HCT116 (cell line): Measurements from ENCODE around the gene PACRG. TPM values are rescaled to one million over a fixed set of nuclear protein-coding genes. Genes with fewer than 3 reads are reported as not detected.

Experiments
- ATAC-seq: fragments of 200-7000 bp; cut with Tn5 transposase; 2 replicates; pipeline ENCODE4 v1.9.1; 2020; ENCODE audit warnings: mild to moderate bottlenecking, moderate library complexity
- BruUV-seq: library from RNA; stranded (reverse); fragments of 400-500 nt; replicated peaks from 2 replicates; lab custom pipeline; 2021; lab: Mats Ljungman, UMichigan
- CTCF ChIA-PET: fragments of 300-600 bp; sonication (Branson Sonifier 250); formaldehyde crosslinking; loops from one replicate; lab custom pipeline; 2021; ENCODE audit warnings: antibody characterized with exemption; lab: Charles Lee
- POLR2A ChIA-PET: fragments of 300-600, 350-600 bp; sonication (Branson Sonifier 250); formaldehyde crosslinking; loops from one replicate; lab custom pipeline; 2021; ENCODE audit warnings: antibody characterized with exemption; lab: Charles Lee
- RAD21 ChIA-PET, 2 experiments: fragments of 300-600 bp; sonication (Branson Sonifier 250); formaldehyde crosslinking; loops; one replicate each; lab custom pipeline; 2023; ENCODE audit warnings: low total read pairs in 2 of 2; ENCODE audit not compliant: uncharacterized antibody in 2 of 2, unreplicated experiment in 2 of 2, low non-redundant PET in 1 of 2; lab: Charles Lee
- DNase-seq: peaks from one replicate; pipeline ENCODE4 v3.0.0-alpha.2; 2010; ENCODE audit warnings: low read depth, low spot score
- H2AFZ ChIP-seq: fragments of 200-600 bp; shearing (Covaris generic), sonication (generic); 2 replicates; pipeline ENCODE4 v1.6.1; 2017; ENCODE audit warnings: low read depth, mixed run types, mixed read lengths, antibody characterized with exemption, low read length; ENCODE audit not compliant: poor library complexity, severe bottlenecking
- H3K27ac ChIP-seq: 2 replicates; pipeline ENCODE4 v1.5.1; 2012; ENCODE audit warnings: low read depth, low read length
- H3K27me3 ChIP-seq: fragments of 200-600 bp; sonication (generic); 2 replicates; pipeline ENCODE4 v1.6.1; 2016; ENCODE audit warnings: mixed run types, low read length, mixed read lengths; ENCODE audit not compliant: insufficient read depth
- H3K36me3 ChIP-seq, 2 experiments: fragments of 200-500 bp in 1 of 2; fragments of 200-600 bp in 1 of 2; sonication (Bioruptor generic) in 1 of 2; sonication (generic) in 1 of 2; 2 replicates each; pipeline versions ENCODE4 v1.5.1 to v1.6.1; 2014 to 2016; ENCODE audit warnings: low read length in 2 of 2, inconsistent platforms in 1 of 2, mixed read lengths in 1 of 2, mixed run types in 1 of 2; ENCODE audit not compliant: insufficient read depth in 2 of 2, control insufficient read depth in 1 of 2
- H3K4me1 ChIP-seq, 2 experiments: fragments of 200-600 bp in 1 of 2; sonication (generic) in 1 of 2; 2 replicates each; pipeline versions ENCODE4 v1.5.1 to v1.6.1; 2012 to 2017; ENCODE audit warnings: low read length in 2 of 2, inconsistent platforms in 1 of 2, mild to moderate bottlenecking in 1 of 2, mixed read lengths in 1 of 2, mixed run types in 1 of 2, moderate library complexity in 1 of 2; ENCODE audit not compliant: insufficient read depth in 2 of 2, control insufficient read depth in 1 of 2
- H3K4me2 ChIP-seq: fragments of 200-600 bp; sonication (generic); 2 replicates; pipeline ENCODE4 v1.6.1; 2017; ENCODE audit warnings: mixed run types, low read length, mixed read lengths
- H3K4me3 ChIP-seq, 2 experiments: fragments of 200-600 bp in 1 of 2; sonication (generic) in 1 of 2; replicated peaks in 1 of 2; 2 replicates each; pipeline ENCODE4 v1.5.1; 2011 to 2016; ENCODE audit warnings: low read length in 2 of 2, control low read depth in 1 of 2, low read depth in 1 of 2, mild to moderate bottlenecking in 1 of 2, mixed read lengths in 1 of 2, mixed run types in 1 of 2
- H3K79me2 ChIP-seq: fragments of 200-600 bp; sonication (generic); 2 replicates; pipeline ENCODE4 v1.6.1; 2017; ENCODE audit warnings: mild to moderate bottlenecking, mixed run types, low read length, moderate library complexity, mixed read lengths; ENCODE audit not compliant: insufficient read depth
- H3K9ac ChIP-seq: fragments of 200-600 bp; sonication (generic); 2 replicates; pipeline ENCODE4 v1.6.1; 2016; ENCODE audit warnings: low read length, mixed read lengths
- H3K9me2 ChIP-seq: fragments of 200-600 bp; sonication (generic), shearing (Covaris generic); 2 replicates; pipeline ENCODE4 v1.6.1; 2017; ENCODE audit warnings: mixed run types, mild to moderate bottlenecking, moderate library complexity; ENCODE audit not compliant: insufficient read depth
- H3K9me3 ChIP-seq, 2 experiments: fragments of 200-500 bp in 1 of 2; fragments of 200-600 bp in 1 of 2; sonication (Bioruptor generic) in 1 of 2; sonication (generic) in 1 of 2; 2 replicates each; pipeline ENCODE4 v1.6.1; 2014 to 2017; ENCODE audit warnings: low read length in 2 of 2, mixed read lengths in 2 of 2, inconsistent platforms in 1 of 2, low read depth in 1 of 2, mild to moderate bottlenecking in 1 of 2, mixed run types in 1 of 2, moderate library complexity in 1 of 2; ENCODE audit not compliant: control insufficient read depth in 1 of 2, insufficient read depth in 1 of 2
- H4K20me1 ChIP-seq: fragments of 200-600 bp; sonication (generic), shearing (Covaris generic); 2 replicates; pipeline ENCODE4 v1.6.1; 2017; ENCODE audit warnings: mixed run types, mild to moderate bottlenecking, moderate library complexity; ENCODE audit not compliant: insufficient read depth
- CEBPB ChIP-seq: IDR thresholded peaks from 2 replicates; pipeline ENCODE4 v1.6.1; 2012; ENCODE audit warnings: low read depth
- CTCF ChIP-seq, 3 experiments: fragments of 200-600 bp in 1 of 3; sonication (generic) in 1 of 3; IDR thresholded peaks in 2 of 3; conservative IDR thresholded peaks in 1 of 3; 2 replicates each; pipeline ENCODE4 v1.5.1; 2012 to 2017; ENCODE audit warnings: low read depth in 2 of 3, low read length in 2 of 3, antibody characterized with exemption in 1 of 3, borderline replicate concordance in 1 of 3, control low read depth in 1 of 3, mild to moderate bottlenecking in 1 of 3, mixed read lengths in 1 of 3, mixed run types in 1 of 3, moderate library complexity in 1 of 3; ENCODE audit not compliant: insufficient read depth in 1 of 3
- EGR1 ChIP-seq: IDR thresholded peaks from 2 replicates; pipeline ENCODE4 v1.6.1; 2012; ENCODE audit warnings: low read depth
- ELF1 ChIP-seq: IDR thresholded peaks from 2 replicates; pipeline ENCODE4 v1.6.1; 2012; ENCODE audit warnings: low read depth, borderline replicate concordance
- EZH2 ChIP-seq: fragments of 200-600 bp; sonication (generic); IDR thresholded peaks from 2 replicates; pipeline ENCODE4 v1.6.1; 2017; ENCODE audit warnings: antibody characterized with exemption, mixed run types
- EZH2phosphoT487 ChIP-seq: fragments of 200-600 bp; IDR thresholded peaks from 2 replicates; pipeline ENCODE4 v1.6.1; 2018; ENCODE audit warnings: antibody characterized with exemption, borderline replicate concordance
- FOSL1 ChIP-seq: IDR thresholded peaks from 2 replicates; pipeline ENCODE4 v1.6.1; 2012; ENCODE audit warnings: low read depth
- JUND ChIP-seq: IDR thresholded peaks from 2 replicates; pipeline ENCODE4 v1.6.1; 2012
- MAX ChIP-seq: IDR thresholded peaks from 2 replicates; pipeline ENCODE4 v1.6.1; 2012
- POLR2A ChIP-seq: IDR thresholded peaks from 2 replicates; pipeline ENCODE4 v1.7.0; 2011; ENCODE audit warnings: borderline replicate concordance; ENCODE audit not compliant: insufficient read depth, insufficient read length; ENCODE audit errors: extremely low read depth
- POLR2AphosphoS5 ChIP-seq: IDR thresholded peaks from 2 replicates; pipeline ENCODE4 v1.6.1; 2011; ENCODE audit warnings: mild to moderate bottlenecking, low read depth, low read length, moderate library complexity
- RAD21 ChIP-seq: IDR thresholded peaks from 2 replicates; pipeline ENCODE4 v1.6.1; 2012; ENCODE audit warnings: low read depth, mild to moderate bottlenecking
- SP1 ChIP-seq: IDR thresholded peaks from 2 replicates; pipeline ENCODE4 v1.6.1; 2012; ENCODE audit warnings: low read depth
- SRF ChIP-seq: IDR thresholded peaks from 2 replicates; pipeline ENCODE4 v1.6.1; 2012; ENCODE audit warnings: low read depth
- TCF7L2 ChIP-seq: IDR thresholded peaks from 2 replicates; pipeline ENCODE4 v1.7.0; 2011; ENCODE audit warnings: borderline replicate concordance, inconsistent platforms; ENCODE audit not compliant: insufficient read depth, insufficient read length; ENCODE audit errors: extremely low read depth
- YY1 ChIP-seq: IDR thresholded peaks from 2 replicates; pipeline ENCODE4 v1.6.1; 2011; ENCODE audit warnings: low read length, low read depth, moderate library complexity, mild to moderate bottlenecking; ENCODE audit not compliant: insufficient replicate concordance; ENCODE audit errors: extremely low read depth
- ZBTB33 ChIP-seq: IDR thresholded peaks from 2 replicates; pipeline ENCODE4 v1.6.1; 2011; ENCODE audit warnings: mild to moderate bottlenecking, low read length, moderate library complexity; ENCODE audit not compliant: insufficient replicate concordance; ENCODE audit errors: extremely low read depth
- ZNF274 ChIP-seq: fragments of 200-500 bp; sonication (Bioruptor generic); IDR thresholded peaks from 2 replicates; pipeline ENCODE4 v1.6.1; 2014; ENCODE audit warnings: mild to moderate bottlenecking, low read depth, low read length, inconsistent platforms
- intact Hi-C: fragments of 100-400 bp; cut with micrococcal nuclease; formaldehyde crosslinking; loops from 2 replicates; pipeline ENCODE4 v1.10.0; 2022
- total RNA-seq: library from RNA; stranded (reverse); gene quantifications from one replicate; pipeline ENCODE4 v1.2.1, GENCODE V29; 2021; ENCODE audit not compliant: unreplicated experiment
- TF ChIP-seq, protein P1 (sequence below): IDR thresholded peaks from 2 replicates; pipeline ENCODE4 v1.6.1; 2012; ENCODE audit warnings: low read depth
- TF ChIP-seq, protein P2 (sequence below): IDR thresholded peaks from 2 replicates; pipeline ENCODE4 v1.6.1; 2012

PACRG gene
- total RNA-seq, 1 experiment from 2014 or later, result 0.71 TPM

GRCh38 chr6:162715601-162716000, 12.2 kb upstream of the PACRG start:
- POLR2A ChIA-PET, result no interaction called here
- BruUV-seq, result no TSS peak
- CTCF ChIA-PET, result no interaction called here
- RAD21 ChIA-PET, result no interaction called here
- Histone ChIP-seq H2AFZ (no peak overlapping the region), H3K27ac (no peak overlapping the region), H3K9me2 (no peaks in the 10 kb centered on the region), H4K20me1 (no peaks in the 10 kb centered on the region), H3K4me1 (no peaks in the 10 kb centered on the region), H3K4me2 (no peak overlapping the region), H3K4me3 (no peak overlapping the region), H3K27me3 (no peaks in the 10 kb centered on the region), H3K79me2 (no peaks in the 10 kb centered on the region), H3K36me3 (no peaks in the 10 kb centered on the region), H3K9ac (no peak overlapping the region), H3K9me3 (peaks cover 0 to 4% of the 10 kb centered on the region in 2 experiments; a peak in 1 of 4 replicates)
- ATAC-seq (no peak), DNase-seq (no peak)
- TF ChIP-seq EZH2phosphoT487, result no peak
- TF ChIP-seq ZBTB33, result no peak
- TF ChIP-seq TCF7L2, result no peak
- no peak for TF ChIP-seq CEBPB
- TF ChIP-seq EZH2, result no peak
- no peak for TF ChIP-seq RAD21
- TF ChIP-seq ELF1, result no peak
- no peak for TF ChIP-seq FOSL1
- no peak for TF ChIP-seq EGR1
- TF ChIP-seq, protein P1, sequence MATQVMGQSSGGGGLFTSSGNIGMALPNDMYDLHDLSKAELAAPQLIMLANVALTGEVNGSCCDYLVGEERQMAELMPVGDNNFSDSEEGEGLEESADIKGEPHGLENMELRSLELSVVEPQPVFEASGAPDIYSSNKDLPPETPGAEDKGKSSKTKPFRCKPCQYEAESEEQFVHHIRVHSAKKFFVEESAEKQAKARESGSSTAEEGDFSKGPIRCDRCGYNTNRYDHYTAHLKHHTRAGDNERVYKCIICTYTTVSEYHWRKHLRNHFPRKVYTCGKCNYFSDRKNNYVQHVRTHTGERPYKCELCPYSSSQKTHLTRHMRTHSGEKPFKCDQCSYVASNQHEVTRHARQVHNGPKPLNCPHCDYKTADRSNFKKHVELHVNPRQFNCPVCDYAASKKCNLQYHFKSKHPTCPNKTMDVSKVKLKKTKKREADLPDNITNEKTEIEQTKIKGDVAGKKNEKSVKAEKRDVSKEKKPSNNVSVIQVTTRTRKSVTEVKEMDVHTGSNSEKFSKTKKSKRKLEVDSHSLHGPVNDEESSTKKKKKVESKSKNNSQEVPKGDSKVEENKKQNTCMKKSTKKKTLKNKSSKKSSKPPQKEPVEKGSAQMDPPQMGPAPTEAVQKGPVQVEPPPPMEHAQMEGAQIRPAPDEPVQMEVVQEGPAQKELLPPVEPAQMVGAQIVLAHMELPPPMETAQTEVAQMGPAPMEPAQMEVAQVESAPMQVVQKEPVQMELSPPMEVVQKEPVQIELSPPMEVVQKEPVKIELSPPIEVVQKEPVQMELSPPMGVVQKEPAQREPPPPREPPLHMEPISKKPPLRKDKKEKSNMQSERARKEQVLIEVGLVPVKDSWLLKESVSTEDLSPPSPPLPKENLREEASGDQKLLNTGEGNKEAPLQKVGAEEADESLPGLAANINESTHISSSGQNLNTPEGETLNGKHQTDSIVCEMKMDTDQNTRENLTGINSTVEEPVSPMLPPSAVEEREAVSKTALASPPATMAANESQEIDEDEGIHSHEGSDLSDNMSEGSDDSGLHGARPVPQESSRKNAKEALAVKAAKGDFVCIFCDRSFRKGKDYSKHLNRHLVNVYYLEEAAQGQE, result no peak
- TF ChIP-seq MAX, result no peak
- TF ChIP-seq SRF, result no peak
- TF ChIP-seq JUND, result no peak
- no peak for TF ChIP-seq POLR2A
- no peak for TF ChIP-seq SP1
- TF ChIP-seq, protein P2, sequence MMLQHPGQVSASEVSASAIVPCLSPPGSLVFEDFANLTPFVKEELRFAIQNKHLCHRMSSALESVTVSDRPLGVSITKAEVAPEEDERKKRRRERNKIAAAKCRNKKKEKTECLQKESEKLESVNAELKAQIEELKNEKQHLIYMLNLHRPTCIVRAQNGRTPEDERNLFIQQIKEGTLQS, result no peak
- no peak for TF ChIP-seq POLR2AphosphoS5
- TF ChIP-seq CTCF (IDR thresholded peaks at IDR 0.05 in 2 of 3, conservative IDR thresholded peaks at IDR 0.05 in 1 of 3; ENCODE audit: borderline replicate concordance in 1 of 3, insufficient read depth in 1 of 3, low read depth in 2 of 3, low read length in 2 of 3), result no peak
- TF ChIP-seq ZNF274, result no peak
- no peak for TF ChIP-seq YY1
- intact Hi-C loops, result no loop called here
